TTC549 (cell line): Measurements from ENCODE around the gene KCNN4.
"Not testable (repeated sequence)": the region's sequence is repeated elsewhere in the genome, so short reads cannot be mapped to it uniquely, and the experiment has no call there.

ENCODE experiments used
- FAIRE-seq: peaks from 2 replicates; lab custom pipeline; 2012; peaks lifted over from hg19 to GRCh38; lab: Jason Lieb, UNC

KCNN4 gene

DNA sequence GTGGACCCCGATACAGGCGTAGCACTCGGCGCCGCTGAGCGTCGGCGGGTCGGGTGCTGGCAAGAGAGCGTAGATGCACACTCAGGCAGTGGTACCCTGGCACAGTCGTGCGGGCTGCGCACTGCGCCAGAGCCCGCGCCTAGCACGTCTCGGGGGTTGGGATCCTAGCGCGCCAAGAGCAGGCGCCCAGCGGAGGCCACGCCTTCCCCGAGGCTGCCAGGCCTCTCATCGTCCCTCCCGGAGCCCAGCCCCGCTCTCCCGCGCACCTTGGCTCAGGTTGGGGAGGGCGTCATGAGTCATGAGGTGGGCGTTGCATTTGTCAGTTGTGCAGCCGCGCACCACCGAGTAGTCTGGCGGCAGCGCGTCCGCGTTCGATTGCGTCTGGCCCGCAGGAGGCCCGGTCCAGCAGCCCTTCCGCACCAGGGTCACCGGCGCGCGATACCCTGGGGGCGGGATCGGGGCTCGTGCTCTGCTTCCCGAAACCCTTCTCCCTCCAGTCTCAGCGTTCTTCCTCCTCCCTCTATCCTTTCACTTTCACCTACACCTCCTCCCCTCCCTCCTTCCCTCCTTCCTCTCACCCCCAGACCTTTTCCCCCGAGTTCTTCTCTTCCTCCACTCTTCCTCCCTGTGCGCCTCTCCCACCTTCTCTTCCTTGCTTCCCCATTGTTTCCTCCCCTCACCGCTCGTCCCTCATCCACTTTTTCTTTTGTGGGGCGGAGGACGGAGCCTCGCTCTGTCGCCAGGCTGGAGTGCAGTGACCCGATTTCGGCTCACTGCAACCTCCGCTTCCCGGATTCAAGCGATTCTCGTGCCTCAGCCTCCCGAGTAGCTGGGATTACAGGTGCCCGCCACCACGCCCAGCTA is 18.0 kb upstream of the KCNN4 start:
- no peak for FAIRE-seq

DNA sequence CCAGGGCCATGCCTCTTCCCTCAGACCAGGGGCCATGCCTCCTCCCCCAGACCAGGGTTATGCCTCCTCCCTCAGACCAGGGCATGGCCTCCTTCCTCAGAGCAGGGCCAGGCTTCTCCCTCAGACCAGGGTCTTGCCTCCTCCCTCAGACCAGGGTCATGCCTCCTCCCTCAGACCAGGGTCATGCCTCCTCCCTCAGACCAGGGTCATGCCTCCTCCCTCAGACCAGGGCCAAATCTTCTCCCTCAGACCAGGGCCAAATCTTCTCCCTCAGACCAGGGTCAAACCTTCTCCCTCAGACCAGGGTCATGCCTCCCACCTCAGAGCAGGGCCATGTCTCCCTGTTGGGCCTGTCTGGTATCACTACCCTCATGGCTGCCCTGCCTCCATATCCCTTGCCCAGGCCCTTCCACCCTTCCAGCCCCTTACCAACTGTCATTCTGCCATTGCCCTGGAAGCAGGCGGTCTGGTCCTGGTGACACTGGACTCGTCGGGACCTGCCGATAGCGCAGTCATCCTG is 17.3 kb upstream of the KCNN4 start:
- no peak for FAIRE-seq

DNA sequence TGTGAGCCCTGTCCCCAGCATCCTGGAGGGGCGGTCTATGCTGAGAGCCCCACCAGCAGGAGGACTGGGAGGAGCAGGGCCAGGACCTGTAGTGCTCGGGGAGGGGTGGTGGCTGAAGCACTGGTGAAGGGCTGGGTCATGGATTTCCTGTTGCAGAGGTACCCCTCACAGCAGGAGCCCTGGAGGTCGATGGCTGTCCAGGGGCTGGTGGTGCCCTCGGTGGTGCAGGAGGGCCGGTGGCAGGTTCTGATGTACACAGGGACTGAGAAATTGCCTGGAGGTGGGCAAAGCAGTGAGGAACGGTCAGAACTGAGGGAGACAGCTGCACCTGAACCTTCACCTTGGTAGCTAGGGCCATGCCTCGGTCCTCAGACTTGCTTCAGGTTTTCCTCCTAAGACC is 16.8 kb upstream of the KCNN4 start:
- FAIRE-seq, result no peak

DNA sequence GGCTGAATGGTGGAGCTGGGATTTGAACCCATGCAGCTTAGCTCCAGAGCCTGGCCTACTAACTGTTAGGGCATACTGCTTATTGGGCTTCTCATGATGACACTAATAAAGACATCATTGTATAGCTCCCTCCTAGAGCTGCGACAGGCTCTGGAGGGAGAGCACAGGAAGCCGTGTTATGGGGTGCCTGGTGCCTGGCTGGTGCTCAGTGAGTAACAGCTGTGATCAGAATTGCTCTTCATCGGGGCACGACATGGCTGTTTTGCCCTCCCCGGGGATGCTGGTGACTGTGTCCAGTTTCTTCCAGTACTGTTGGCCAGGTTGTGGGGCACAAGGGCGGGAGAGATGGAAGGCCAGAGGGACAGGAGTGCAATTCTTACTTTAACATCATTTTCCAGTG is 16.3 kb upstream of the KCNN4 start:
- FAIRE-seq, result no peak

GRCh38 chr19:43790587-43790986 is 9.8 kb upstream of the KCNN4 start:
- FAIRE-seq, result no peak

- no peak for FAIRE-seq
These were observed 8.3 kb upstream of the KCNN4 start for GRCh38 chr19:43789029-43789428.

- FAIRE-seq, result no peak
These were observed 5.9 kb upstream of the KCNN4 start for GRCh38 chr19:43786665-43787064.

GRCh38 chr19:43784981-43785808 is 4.4 kb upstream of the KCNN4 start:
- FAIRE-seq, result no peak

GRCh38 chr19:43784241-43784980 is 3.6 kb upstream of the KCNN4 start:
- no peak for FAIRE-seq

- no peak for FAIRE-seq
These were observed 2.9 kb upstream of the KCNN4 start for GRCh38 chr19:43783636-43784035.

GRCh38 chr19:43782689-43783231 is 2.0 kb upstream of the KCNN4 start:
- no peak for FAIRE-seq

GRCh38 chr19:43782311-43782660 is 1.5 kb upstream of the KCNN4 start:
- FAIRE-seq, result no peak

DNA sequence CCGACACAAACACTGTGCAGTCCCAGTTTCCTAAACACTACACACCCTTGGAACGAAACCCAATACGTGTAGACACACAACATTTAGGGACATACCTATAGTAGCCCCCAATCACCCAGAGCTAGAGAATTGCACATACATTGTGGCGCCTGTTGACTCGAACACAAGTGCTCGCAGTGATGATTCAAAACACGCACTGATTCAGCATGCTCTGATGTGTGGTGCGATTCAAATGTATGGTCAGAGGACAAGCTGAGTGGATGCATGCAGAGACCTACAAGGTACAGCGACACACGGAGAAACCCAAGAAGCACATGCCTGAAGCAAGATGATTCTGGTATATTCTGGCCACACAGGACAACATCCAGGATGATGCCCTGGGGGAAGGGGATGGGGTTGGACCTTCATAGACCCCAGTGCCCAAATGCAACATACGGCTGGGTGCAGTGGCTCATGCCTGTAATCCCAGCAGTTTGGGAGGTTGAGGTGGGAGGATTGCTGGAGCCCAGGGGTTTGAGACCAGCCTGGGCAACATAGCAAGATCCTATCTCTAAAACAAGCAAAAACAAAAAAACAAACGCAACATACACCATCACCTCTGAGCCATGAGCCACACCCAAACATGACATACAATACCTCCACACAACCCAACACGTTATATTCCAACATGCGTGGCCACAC is 997 bp upstream of the KCNN4 start:
- no peak for FAIRE-seq

- no peak for FAIRE-seq
These were observed 953 bp downstream of the KCNN4 start for GRCh38 chr19:43779820-43780219.

- FAIRE-seq, result no peak
These were observed 1.5 kb downstream of the KCNN4 start for GRCh38 chr19:43779147-43779819.

DNA sequence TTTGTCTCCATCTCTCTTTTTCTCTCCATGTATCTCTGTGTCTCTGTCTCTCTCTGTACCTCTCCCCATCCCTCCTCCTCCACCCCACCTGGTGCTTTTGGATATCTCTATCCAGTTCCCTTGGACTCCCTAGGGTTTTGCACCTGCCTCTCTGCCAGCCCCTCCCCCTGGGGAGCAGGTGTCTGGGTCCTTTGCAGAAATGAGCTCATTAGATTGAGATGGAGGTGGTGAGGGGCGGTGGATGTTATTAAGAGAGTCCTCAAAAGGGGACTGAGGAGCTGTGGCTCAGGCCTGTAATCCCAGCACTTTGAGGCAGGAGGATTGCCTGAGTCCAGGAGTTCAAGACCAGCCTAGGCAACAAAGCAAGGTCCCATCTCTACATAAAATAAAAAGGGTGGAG is 2.1 kb downstream of the KCNN4 start:
- FAIRE-seq, result no peak

- FAIRE-seq, result no peak
These were observed 3.5 kb downstream of the KCNN4 start for GRCh38 chr19:43777163-43777695.

DNA sequence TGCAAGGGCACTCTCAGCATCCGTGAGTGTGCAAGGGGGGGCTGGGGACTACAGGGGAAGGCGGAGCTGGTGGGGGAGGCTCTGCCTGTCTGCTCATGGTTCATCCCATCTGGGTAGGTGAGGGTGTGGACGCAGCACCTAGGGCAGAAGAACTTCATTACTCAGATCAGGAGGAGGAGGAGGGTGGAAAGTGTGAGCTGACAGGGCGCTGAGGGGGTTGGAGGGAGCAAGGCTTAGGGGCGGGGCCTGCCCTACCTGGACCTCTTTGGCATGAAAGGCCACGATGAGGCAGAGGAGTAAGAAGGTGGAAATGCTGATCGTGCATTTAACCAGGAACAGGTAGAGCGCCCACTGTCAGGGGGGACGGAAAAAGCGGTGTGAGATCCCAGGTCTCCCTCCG is 4.5 kb downstream of the KCNN4 start:
- no peak for FAIRE-seq

DNA sequence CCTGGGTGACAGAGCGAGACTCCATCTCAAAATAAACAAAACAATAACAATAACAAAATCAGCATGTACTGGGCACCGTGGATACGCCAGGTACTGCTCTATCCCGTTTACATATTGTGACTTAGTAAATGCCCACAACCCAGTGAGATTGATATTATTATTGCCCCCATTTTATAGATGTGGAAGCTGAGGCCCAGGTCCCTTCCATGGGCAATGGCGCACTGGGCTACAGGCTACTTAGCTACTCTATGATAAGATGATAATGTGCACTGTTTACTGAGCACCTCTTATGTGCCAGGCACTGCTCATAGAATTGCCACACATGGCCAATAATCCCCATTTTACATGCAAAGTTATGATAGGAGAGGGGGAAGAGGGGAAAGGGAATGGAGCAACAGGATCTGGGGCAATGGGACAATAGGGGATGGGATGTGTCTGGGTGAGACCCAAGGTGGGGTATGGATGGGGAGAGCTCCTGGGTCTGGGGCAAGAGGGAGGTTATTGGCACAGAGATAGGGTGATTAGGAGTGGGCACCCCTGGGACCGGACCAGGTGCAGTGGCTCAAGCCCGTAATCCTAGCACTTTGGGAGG is 5.4 kb downstream of the KCNN4 start:
- FAIRE-seq, result no peak

DNA sequence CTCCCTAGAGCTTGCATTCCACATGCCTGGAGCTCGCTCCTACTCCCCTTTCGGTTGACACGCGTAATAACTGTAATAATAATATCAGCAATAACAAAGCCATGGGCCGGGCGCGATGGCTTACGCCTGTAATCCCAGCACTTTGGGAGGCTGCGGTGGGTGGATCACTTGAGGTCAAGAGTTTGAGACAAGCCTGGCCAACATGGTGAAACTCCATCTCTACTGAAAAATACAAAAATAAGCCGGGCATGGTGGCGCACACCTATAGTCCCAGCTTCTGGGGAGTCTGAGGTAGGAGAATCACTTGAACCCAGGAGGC is 5.9 kb downstream of the KCNN4 start:
- not testable (repeated sequence) for FAIRE-seq
